DND-41 (cell line): Measurements from ENCODE around the gene CLSTN2.

ENCODE experiments used
- ATAC-seq: fragments of 200-7000 bp; cut with Tn5 transposase; 3 replicates; pipeline ENCODE4 v1.9.1; 2021; ENCODE audit warnings: low read depth; ENCODE audit not compliant: insufficient read depth
- DNase-seq: peaks from one replicate; pipeline ENCODE4 v3.0.0-alpha.2; 2020
- H2AFZ ChIP-seq: 2 replicates; pipeline ENCODE4 v1.6.0; 2012; ENCODE audit warnings: low read depth, low read length
- H3K27ac ChIP-seq: 2 replicates; pipeline ENCODE4 v1.5.1; 2012; ENCODE audit warnings: low read length, inconsistent platforms
- H3K27me3 ChIP-seq: fragments of 200-600 bp; sonication (generic); 2 replicates; pipeline ENCODE4 v1.6.0; 2012; ENCODE audit warnings: low read length, mild to moderate bottlenecking, inconsistent platforms; ENCODE audit not compliant: insufficient read depth, poor library complexity
- H3K36me3 ChIP-seq: 2 replicates; pipeline ENCODE4 v1.5.1; 2012; ENCODE audit warnings: low read length, inconsistent platforms; ENCODE audit not compliant: insufficient read depth
- H3K4me1 ChIP-seq: 2 replicates; pipeline ENCODE4 v1.5.1; 2012; ENCODE audit warnings: mild to moderate bottlenecking, low read length; ENCODE audit not compliant: insufficient read depth
- H3K4me2 ChIP-seq: 2 replicates; pipeline ENCODE4 v1.6.0; 2012; ENCODE audit warnings: mild to moderate bottlenecking, moderate library complexity, low read length, inconsistent platforms; ENCODE audit not compliant: insufficient read depth
- H3K4me3 ChIP-seq, 2 experiments: fragments of 200-600 bp in 1 of 2; shearing (Covaris generic) in 1 of 2; 2 replicates each; pipeline ENCODE4 v1.5.1; 2012 to 2016; ENCODE audit warnings: inconsistent platforms in 2 of 2, low read length in 2 of 2, mild to moderate bottlenecking in 2 of 2, low read depth in 1 of 2, moderate library complexity in 1 of 2
- H3K79me2 ChIP-seq: 2 replicates; pipeline ENCODE4 v1.6.0; 2012; ENCODE audit warnings: low read length, inconsistent platforms; ENCODE audit not compliant: insufficient read depth
- H3K9ac ChIP-seq: 2 replicates; pipeline ENCODE4 v1.6.0; 2012; ENCODE audit warnings: low read depth, mild to moderate bottlenecking, inconsistent platforms, low read length, moderate library complexity
- H3K9me3 ChIP-seq: 2 replicates; pipeline ENCODE4 v1.5.1; 2012; ENCODE audit warnings: low read length, moderate library complexity, mild to moderate bottlenecking, inconsistent platforms; ENCODE audit not compliant: insufficient read depth, severe bottlenecking
- H4K20me1 ChIP-seq: 2 replicates; pipeline ENCODE4 v1.6.0; 2012; ENCODE audit warnings: low read length; ENCODE audit not compliant: insufficient read depth
- CTCF ChIP-seq: IDR thresholded peaks from 2 replicates; pipeline ENCODE4 v1.5.1; 2012; ENCODE audit warnings: borderline replicate concordance, low read length, moderate library complexity, mild to moderate bottlenecking; ENCODE audit not compliant: poor library complexity, severe bottlenecking; ENCODE audit errors: extremely low read depth
- EZH2 ChIP-seq: IDR thresholded peaks from 3 replicates; pipeline ENCODE4 v1.6.1; 2012; ENCODE audit warnings: borderline replicate concordance, low read depth, mild to moderate bottlenecking, moderate library complexity, low read length, inconsistent platforms; ENCODE audit not compliant: severe bottlenecking

The CLSTN2 gene

GRCh38 chr3:140580746-140581145 lies 645.8 kb downstream of the CLSTN2 start:
- Histone ChIP-seq H3K9me3 (no peaks in the 10 kb centered on the region), H4K20me1 (no peaks in the 10 kb centered on the region), H3K4me3 (no peak overlapping the region), H3K27me3 (peaks cover 11% of the 10 kb centered on the region), H3K9ac (no peak overlapping the region), H2AFZ (no peak overlapping the region), H3K4me2 (no peak overlapping the region), H3K36me3 (no peaks in the 10 kb centered on the region), H3K4me1 (no peaks in the 10 kb centered on the region), H3K27ac (no peak overlapping the region), H3K79me2 (no peaks in the 10 kb centered on the region)
- ATAC-seq (no peak), DNase-seq (no peak)
- no peak for TF ChIP-seq CTCF
- TF ChIP-seq EZH2: no peak

GRCh38 chr3:140584549-140584948 lies 649.6 kb downstream of the CLSTN2 start:
- TF ChIP-seq EZH2 (no peak), CTCF (no peak)
- DNase-seq (no peak), ATAC-seq (no peak)
- Histone ChIP-seq H3K27me3 (peaks cover 25% of the 10 kb centered on the region), H3K4me1 (no peaks in the 10 kb centered on the region), H3K4me2 (no peak overlapping the region), H3K4me3 (no peak overlapping the region), H4K20me1 (no peaks in the 10 kb centered on the region), H3K79me2 (no peaks in the 10 kb centered on the region), H3K9ac (no peak overlapping the region), H3K9me3 (no peaks in the 10 kb centered on the region), H2AFZ (no peak overlapping the region), H3K27ac (no peak overlapping the region), H3K36me3 (no peaks in the 10 kb centered on the region)

GRCh38 chr3:140585828-140586227 lies 650.8 kb downstream of the CLSTN2 start:
- Histone ChIP-seq H3K9me3 (no peaks in the 10 kb centered on the region), H3K4me3 (no peak overlapping the region), H3K9ac (no peak overlapping the region), H2AFZ (no peak overlapping the region), H3K4me2 (no peak overlapping the region), H3K27ac (no peak overlapping the region), H3K27me3 (peaks cover 23% of the 10 kb centered on the region), H4K20me1 (no peaks in the 10 kb centered on the region), H3K79me2 (no peaks in the 10 kb centered on the region), H3K36me3 (no peaks in the 10 kb centered on the region), H3K4me1 (no peaks in the 10 kb centered on the region)
- TF ChIP-seq EZH2 (no peak), CTCF (no peak)
- ATAC-seq (no peak), DNase-seq (no peak)

GRCh38 chr3:140586311-140586710 lies 651.3 kb downstream of the CLSTN2 start:
- no peaks in the 10 kb centered on the region for H3K9me3 ChIP-seq
- no peaks in the 10 kb centered on the region for H3K36me3 ChIP-seq
- no peak overlapping the region for H2AFZ ChIP-seq
- H3K9ac ChIP-seq: no peak overlapping the region
- no peak overlapping the region for H3K4me3 ChIP-seq
- H3K27ac ChIP-seq: no peak overlapping the region
- no peaks in the 10 kb centered on the region for H3K79me2 ChIP-seq
- H3K4me1 ChIP-seq: no peaks in the 10 kb centered on the region
- DNase-seq: no peak
- H3K4me2 ChIP-seq: no peak overlapping the region
- TF ChIP-seq EZH2 (no peak), CTCF (no peak)
- no peak for ATAC-seq
- H3K27me3 ChIP-seq: peaks cover 23% of the 10 kb centered on the region
- no peaks in the 10 kb centered on the region for H4K20me1 ChIP-seq
